Activated CD8-positive, alpha-beta memory T cell treated with anti-CD3 and anti-CD28 coated beads for 24 hours (primary cell): ENCODE measurements around the gene RNF44.
A peak's percentile ranks its signal among the peaks of the same experiment; 100 is the strongest.

Experiments
- DNase-seq: peaks from one replicate; pipeline ENCODE4 v3.0.0-alpha.2; 2020

The RNF44 gene

GRCh38 chr5:176534640-176535039 is 2.6 kb downstream of the RNF44 start:
- DNase-seq = no peak

GRCh38 chr5:176533894-176534611 is 3.1 kb downstream of the RNF44 start:
- peak; percentile 79 for DNase-seq

- DNase-seq = no peak
These were observed 3.8 kb downstream of the RNF44 start for GRCh38 chr5:176533390-176533789.

- DNase-seq = no peak
These were observed 4.4 kb downstream of the RNF44 start for GRCh38 chr5:176532795-176533194.

GRCh38 chr5:176531902-176532493 is 5.2 kb downstream of the RNF44 start:
- no peak for DNase-seq

- peak; percentile 77 for DNase-seq
These were observed 6.0 kb downstream of the RNF44 start for GRCh38 chr5:176530983-176531901.

GRCh38 chr5:176530393-176530982 is 6.7 kb downstream of the RNF44 start:
- no peak for DNase-seq

- peak; percentile 76 for DNase-seq
These were observed 7.5 kb downstream of the RNF44 start for GRCh38 chr5:176529741-176530141.

- no peak for DNase-seq
These were observed 8.0 kb downstream of the RNF44 start for GRCh38 chr5:176529116-176529740.

- no peak for DNase-seq
These were observed 8.5 kb downstream of the RNF44 start for GRCh38 chr5:176528761-176529115.

GRCh38 chr5:176528301-176528700 is 8.9 kb downstream of the RNF44 start:
- DNase-seq = no peak

GRCh38 chr5:176527246-176528222 is 9.7 kb downstream of the RNF44 start:
- DNase-seq = no peak

GRCh38 chr5:176526462-176526861 is 10.7 kb downstream of the RNF44 start:
- DNase-seq = no peak

GRCh38 chr5:176525677-176526076 is 11.5 kb downstream of the RNF44 start:
- DNase-seq = no peak

- DNase-seq = no peak
These were observed 12.2 kb downstream of the RNF44 start for GRCh38 chr5:176524987-176525386.

- no peak for DNase-seq
These were observed 13.1 kb downstream of the RNF44 start for GRCh38 chr5:176524138-176524537.

GRCh38 chr5:176521699-176522263 is 15.4 kb downstream of the RNF44 start:
- DNase-seq = no peak

- no peak for DNase-seq
These were observed 15.9 kb downstream of the RNF44 start for GRCh38 chr5:176521286-176521685.

- DNase-seq = no peak
These were observed 17.1 kb downstream of the RNF44 start for GRCh38 chr5:176519810-176520720.

GRCh38 chr5:176517053-176517661 is 20.0 kb downstream of the RNF44 start:
- no peak for DNase-seq
